GM12873 (cell line): ENCODE data around the gene CLHC1.

Experiments used
- CTCF ChIP-seq: IDR thresholded peaks from 2 replicates; pipeline ENCODE4 v1.5.1; 2012; ENCODE audit warnings: low read depth, mild to moderate bottlenecking, moderate library complexity, low read length, control low read depth; ENCODE audit not compliant: insufficient read depth; ENCODE audit errors: missing control alignments

CLHC1 gene

GRCh38 chr2:55140316-55141219, 91.5 kb downstream of the CLHC1 start:
- no peak for TF ChIP-seq CTCF

GRCh38 chr2:55139305-55139704, 92.8 kb downstream of the CLHC1 start:
- no peak for TF ChIP-seq CTCF

GRCh38 chr2:55138882-55139229, 93.2 kb downstream of the CLHC1 start:
- TF ChIP-seq CTCF, result no peak

GRCh38 chr2:55138014-55138881, 93.8 kb downstream of the CLHC1 start:
- no peak for TF ChIP-seq CTCF

- TF ChIP-seq CTCF, result no peak
These were observed 94.8 kb downstream of the CLHC1 start for GRCh38 chr2:55137024-55137958.

GRCh38 chr2:55136138-55136541, 96.0 kb downstream of the CLHC1 start:
- no peak for TF ChIP-seq CTCF
